HG03469 (cell line): ENCODE results near the gene ACOT4.
A peak's percentile ranks its signal among the peaks of the same experiment; 100 is the strongest.
"Not testable (repeated sequence)": the region's sequence is repeated elsewhere in the genome, so short reads cannot be mapped to it uniquely, and the experiment has no call there.

Experiments used
- ATAC-seq: cut with Tn5 transposase; IDR thresholded peaks from one replicate; pipeline ENCODE4 v1.9.1; 2021; ENCODE audit warnings: mild to moderate bottlenecking, moderate library complexity, moderate number of reproducible peaks; ENCODE audit not compliant: unreplicated experiment

The ACOT4 gene

GRCh38 chr14:73591690-73592449, at the start of gene ACOT4:
Gene ACOT4 (plus strand): TSS chr14:73591873. CDS start chr14:73591960, 87 bp downstream.
- no peak for ATAC-seq

- ATAC-seq, result not testable (repeated sequence)
These were observed 48.7 kb upstream of the ACOT4 start for GRCh38 chr14:73542961-73543360.

GRCh38 chr14:73545353-73545752, 46.3 kb upstream of the ACOT4 start:
- not testable (repeated sequence) for ATAC-seq

- not testable (repeated sequence) for ATAC-seq
These were observed 42.6 kb upstream of the ACOT4 start for GRCh38 chr14:73549097-73549496.

- ATAC-seq, result not testable (repeated sequence)
These were observed 41.7 kb upstream of the ACOT4 start for GRCh38 chr14:73549889-73550524.

- no peak for ATAC-seq
These were observed 37.8 kb upstream of the ACOT4 start for GRCh38 chr14:73553845-73554244.

- not testable (repeated sequence) for ATAC-seq
These were observed 34.5 kb upstream of the ACOT4 start for GRCh38 chr14:73557201-73557600.

- ATAC-seq, result not testable (repeated sequence)
These were observed 33.4 kb upstream of the ACOT4 start for GRCh38 chr14:73558238-73558637.

- not testable (repeated sequence) for ATAC-seq
These were observed 29.4 kb upstream of the ACOT4 start for GRCh38 chr14:73562256-73562655.

GRCh38 chr14:73562696-73563095, 29.0 kb upstream of the ACOT4 start:
- ATAC-seq, result not testable (repeated sequence)

GRCh38 chr14:73566431-73566830, 25.2 kb upstream of the ACOT4 start:
- ATAC-seq, result not testable (repeated sequence)

- not testable (repeated sequence) for ATAC-seq
These were observed 24.7 kb upstream of the ACOT4 start for GRCh38 chr14:73566935-73567334.

GRCh38 chr14:73567358-73567757, 24.3 kb upstream of the ACOT4 start:
- ATAC-seq, result no peak

GRCh38 chr14:73567951-73568885, 23.5 kb upstream of the ACOT4 start:
- ATAC-seq, result no peak

GRCh38 chr14:73568886-73569184, 22.8 kb upstream of the ACOT4 start:
- ATAC-seq, result peak; percentile 7

- ATAC-seq, result peak; percentile 37
These were observed 22.3 kb upstream of the ACOT4 start, which contains the start of gene ACOT2 for GRCh38 chr14:73569185-73569958. Gene ACOT2 (plus strand): TSS chr14:73569213. CDS start chr14:73569241, 28 bp downstream.

- not testable (repeated sequence) for ATAC-seq
These were observed 20.8 kb upstream of the ACOT4 start for GRCh38 chr14:73570913-73571312.

GRCh38 chr14:73573034-73573433, 18.6 kb upstream of the ACOT4 start:
- ATAC-seq, result not testable (repeated sequence)

- ATAC-seq, result not testable (repeated sequence)
These were observed 17.9 kb upstream of the ACOT4 start for GRCh38 chr14:73573740-73574139.

GRCh38 chr14:73574251-73574650, 17.4 kb upstream of the ACOT4 start:
- not testable (repeated sequence) for ATAC-seq
